T-helper 1 cell (primary cell): ENCODE measurements around the gene FRYL.
"Not testable (repeated sequence)": the region's sequence is repeated elsewhere in the genome, so short reads cannot be mapped to it uniquely, and the experiment has no call there.

Experiments
- DNase-seq, 5 donors: peaks; one replicate each; pipeline ENCODE4 v3.0.0-alpha.2; 2012 to 2020

The FRYL gene

DNA sequence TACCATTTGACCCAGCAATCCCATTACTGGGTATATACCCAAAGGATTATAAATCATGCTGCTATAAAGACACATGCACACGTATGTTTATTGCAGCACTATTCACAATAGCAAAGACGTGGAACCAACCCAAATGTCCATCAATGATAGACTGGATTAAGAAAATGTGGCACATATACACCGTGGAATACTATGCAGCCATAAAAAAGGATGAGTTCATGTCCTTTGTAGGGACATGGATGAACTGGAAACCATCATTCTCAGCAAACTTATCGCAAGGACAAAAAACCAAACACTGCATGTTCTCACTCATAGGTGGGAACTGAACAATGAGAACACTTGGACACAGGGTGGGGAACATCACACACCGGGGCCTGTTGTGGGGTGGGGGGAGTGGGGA is 34.9 kb downstream of the FRYL start:
- not testable (repeated sequence) for DNase-seq

- no peak for DNase-seq
Measured at GRCh38 chr4:48742412-48742811, 37.7 kb downstream of the FRYL start.

DNA sequence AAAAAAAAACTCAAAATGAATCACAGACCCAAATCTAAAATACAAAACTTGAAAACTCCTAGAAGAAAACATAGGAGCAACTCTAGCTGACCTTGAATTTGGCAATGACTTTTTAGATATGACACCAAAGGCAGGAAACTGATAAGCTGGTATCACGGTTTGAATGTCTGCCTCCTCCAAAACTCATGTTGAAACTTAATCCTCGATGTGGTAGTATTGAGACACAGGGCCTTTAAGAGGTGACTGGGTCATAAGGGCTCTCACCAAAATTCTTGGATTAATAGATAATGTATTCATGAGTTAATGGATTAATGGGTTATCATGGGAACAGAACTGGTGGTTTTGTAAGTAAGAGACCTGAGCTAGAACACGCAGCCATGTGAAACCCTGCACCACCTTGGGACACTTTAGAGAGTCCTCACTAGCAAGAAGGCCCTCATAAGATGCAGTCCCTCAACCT is 40.5 kb downstream of the FRYL start:
- DNase-seq, result peak in 1 of 5 donors; percentile 42

DNA sequence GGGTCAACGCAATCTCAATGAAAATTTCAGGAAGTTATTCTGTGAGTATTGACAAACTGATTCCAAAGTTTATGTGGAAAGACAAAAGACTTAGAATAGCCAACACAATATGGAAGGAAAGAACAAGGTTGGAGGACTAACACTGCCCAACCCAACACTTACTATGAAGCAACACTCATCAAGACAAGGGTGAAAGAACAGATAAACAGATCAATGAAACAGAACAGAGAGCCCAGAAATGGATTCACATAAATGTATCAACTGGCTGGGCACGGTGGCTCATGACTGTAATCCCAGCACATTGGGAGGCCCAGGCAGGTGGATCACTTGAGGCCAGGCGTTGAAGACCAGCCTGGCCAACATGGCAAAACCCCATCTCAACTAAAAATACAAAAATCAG is 41.2 kb downstream of the FRYL start:
- no peak for DNase-seq

DNA sequence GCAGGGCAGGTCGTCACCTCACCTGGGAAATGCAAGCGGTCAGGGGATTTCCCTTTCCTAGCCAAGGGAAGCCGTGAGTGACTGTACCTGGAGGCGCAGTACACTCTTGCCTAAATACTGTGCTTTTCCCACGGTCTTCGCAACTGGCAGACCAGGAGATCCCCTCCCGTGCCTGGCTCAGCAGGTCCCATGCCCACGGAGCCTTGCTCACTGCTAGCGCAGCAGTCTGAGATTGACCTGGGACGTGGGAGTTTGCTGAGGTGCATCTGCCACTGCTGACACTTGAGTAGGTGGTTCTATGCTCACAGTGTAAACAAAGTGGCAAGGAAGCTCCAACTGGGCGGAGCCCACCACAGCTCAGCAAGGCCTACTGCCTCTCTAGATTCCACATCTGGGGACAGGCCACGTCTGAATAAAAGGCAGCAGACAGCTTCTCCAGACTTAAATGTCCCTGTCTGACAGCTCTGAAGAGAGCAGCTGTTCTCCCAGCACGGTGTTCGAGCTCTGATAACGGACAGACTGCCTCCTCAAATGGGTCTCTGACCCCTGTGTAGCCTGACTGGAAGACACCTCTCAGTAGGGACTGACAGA is 51.1 kb downstream of the FRYL start:
- DNase-seq, result peak in 3 of 5 donors; percentile 6 to 11 (median 9)

DNA sequence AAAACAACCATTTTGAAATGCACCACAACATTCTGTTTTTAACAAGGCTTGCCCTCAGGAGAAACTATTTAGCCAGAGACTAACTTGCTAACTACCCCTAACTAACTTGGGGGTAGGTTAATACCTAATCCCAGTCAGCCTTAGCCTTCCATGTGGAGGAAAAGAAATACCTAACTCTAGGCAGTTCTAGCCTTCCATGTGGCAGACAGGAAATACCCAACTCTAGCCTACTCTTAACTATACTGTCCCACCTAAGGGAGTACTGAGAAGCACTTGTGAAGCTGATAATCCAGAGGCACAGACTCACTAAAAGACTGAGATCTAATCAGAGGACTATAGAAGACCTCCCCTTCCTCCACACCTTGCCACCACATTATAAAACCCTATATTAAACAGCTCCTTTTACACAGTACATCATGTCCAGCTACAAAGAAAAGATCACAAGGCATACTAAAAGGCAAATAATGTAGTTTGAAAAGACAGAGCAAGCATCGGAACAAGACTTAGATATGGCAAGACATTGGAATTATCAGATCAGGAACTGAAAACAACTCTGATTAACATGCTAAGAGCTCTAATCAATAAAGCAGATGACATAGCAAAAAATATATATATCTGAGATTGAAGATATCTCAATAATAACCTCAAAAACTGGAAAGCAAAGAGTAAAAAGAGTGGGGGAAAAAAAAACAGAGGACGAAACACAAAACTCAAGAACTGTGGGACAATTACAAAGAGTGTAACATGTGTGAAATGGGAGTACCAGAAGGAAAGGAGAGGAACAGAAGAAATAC is 52.2 kb downstream of the FRYL start:
- no peak for DNase-seq

GRCh38 chr4:48725414-48725813 is 54.7 kb downstream of the FRYL start:
- DNase-seq, result no peak

- DNase-seq, result no peak
Measured at GRCh38 chr4:48722509-48723446, 57.3 kb downstream of the FRYL start.

DNA sequence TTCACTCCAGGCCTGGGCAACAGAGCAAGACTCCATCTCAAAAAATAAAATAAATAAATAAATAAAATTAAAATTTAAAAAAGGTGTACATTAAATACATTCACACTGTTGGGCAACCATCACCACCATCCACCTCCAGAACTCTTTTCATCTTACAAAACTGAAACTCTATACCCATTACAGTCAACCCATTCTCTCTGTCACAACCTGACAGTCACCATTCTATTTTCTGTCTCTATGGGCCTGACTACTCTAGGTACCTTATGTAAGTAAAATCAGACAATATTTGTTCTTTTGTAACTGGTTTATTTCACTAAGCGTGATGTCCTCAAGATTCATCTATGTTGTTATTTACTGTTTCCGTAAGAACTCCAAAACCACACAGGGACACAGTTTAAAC is 59.6 kb downstream of the FRYL start:
- DNase-seq, result no peak

DNA sequence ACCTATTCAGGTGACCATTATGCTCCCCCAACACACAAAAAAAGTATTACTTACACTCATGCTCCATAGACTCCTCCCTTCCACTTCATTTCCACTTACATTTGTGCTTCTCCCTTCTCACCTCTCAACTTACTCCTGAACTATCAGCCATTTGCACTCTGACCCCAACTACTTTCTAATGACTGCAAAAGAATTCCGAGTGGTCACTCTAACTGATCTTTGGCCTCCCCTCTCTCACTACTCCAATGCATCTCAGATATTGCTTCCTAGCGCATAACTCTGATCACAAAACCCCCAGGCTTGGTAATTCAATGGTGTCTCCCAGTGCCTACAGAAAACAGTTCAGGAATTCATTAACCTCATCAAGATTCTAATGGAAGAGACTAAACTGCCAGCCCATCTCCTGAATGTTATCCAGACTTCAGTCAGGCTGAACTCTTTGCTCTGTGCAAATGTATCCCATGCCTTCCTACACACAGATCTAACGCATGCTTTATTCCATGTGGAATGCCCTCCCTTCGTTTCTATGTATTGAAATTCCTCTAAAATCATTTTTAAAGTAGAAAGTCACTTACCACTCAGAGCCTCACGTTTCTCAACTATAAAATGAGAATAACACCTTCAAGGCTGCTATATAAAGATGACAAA is 61.1 kb downstream of the FRYL start:
- DNase-seq, result no peak

DNA sequence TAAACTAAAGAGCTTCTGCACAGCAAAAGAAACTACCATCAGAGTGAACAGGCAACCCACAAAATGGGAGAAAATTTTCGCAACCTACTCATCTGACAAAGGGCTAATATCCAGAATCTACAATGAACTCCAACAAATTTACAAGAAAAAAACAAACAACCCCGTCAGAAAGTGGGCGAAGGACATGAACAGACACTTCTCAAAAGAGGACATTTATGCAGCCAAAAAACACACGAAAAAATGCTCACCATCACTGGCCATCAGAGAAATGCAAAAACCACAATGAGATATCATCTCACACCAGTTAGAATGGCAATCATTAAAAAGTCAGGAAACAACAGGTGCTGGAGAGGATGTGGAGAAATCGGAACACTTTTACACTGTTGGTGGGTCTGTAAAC is 63.8 kb downstream of the FRYL start:
- DNase-seq, result not testable (repeated sequence)

DNA sequence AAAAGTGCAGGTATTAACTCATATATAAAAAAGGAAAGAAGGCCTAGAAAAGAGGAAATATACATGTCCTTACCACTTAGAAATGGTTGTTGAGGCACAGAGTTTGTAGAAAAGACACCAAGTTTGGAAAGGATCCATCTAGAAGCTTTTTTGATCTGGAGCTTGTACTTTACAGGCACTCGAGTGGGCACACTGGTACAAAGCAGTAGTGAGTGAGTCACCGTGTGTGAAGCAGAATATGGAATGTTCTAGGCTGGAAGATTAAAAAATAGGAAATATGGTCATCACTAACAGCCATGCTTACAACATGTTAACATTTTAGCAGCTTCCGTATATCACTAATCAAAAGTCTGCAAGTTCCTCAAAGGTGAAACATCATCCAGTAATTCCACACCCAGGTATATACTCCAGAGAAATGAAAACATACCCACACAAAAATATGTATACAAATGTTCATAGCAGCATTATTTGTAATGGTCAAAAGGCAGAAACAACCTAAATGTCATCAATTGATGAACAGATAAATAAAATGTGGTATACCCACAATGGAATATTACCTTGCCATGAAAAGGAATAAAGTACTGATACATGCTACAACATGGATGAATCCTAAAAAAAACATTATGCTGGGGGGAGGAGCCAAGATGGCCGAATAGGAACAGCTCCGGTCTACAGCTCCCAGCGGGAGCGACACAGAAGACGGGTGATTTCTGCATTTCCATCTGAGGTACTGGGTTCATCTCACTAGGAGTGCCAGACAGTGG is 69.5 kb downstream of the FRYL start:
- DNase-seq, result no peak

- no peak for DNase-seq
Measured at GRCh38 chr4:48709901-48710300, 70.2 kb downstream of the FRYL start.

GRCh38 chr4:48708610-48709009 is 71.5 kb downstream of the FRYL start:
- no peak for DNase-seq

DNA sequence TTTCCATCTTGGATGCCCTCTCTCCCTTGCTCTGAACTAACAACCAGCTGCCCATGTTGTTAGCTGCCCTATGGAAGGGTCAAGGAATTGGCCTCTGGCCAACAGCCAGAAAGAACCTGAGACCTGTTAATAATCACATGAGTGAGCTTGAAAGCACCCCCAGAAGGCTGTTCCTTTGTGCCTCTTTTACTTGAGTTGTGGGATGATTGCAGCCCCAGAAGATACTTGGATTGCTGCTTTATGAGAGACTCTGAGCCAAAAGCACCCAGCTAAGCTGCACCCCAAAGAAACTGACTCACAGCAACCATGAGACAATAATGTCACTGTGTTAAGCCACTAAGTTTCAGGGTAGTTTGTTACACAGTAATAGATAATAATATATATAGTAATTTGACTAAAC is 73.3 kb downstream of the FRYL start:
- DNase-seq, result no peak

- DNase-seq, result no peak
Measured at GRCh38 chr4:48705609-48706008, 74.5 kb downstream of the FRYL start.

DNA sequence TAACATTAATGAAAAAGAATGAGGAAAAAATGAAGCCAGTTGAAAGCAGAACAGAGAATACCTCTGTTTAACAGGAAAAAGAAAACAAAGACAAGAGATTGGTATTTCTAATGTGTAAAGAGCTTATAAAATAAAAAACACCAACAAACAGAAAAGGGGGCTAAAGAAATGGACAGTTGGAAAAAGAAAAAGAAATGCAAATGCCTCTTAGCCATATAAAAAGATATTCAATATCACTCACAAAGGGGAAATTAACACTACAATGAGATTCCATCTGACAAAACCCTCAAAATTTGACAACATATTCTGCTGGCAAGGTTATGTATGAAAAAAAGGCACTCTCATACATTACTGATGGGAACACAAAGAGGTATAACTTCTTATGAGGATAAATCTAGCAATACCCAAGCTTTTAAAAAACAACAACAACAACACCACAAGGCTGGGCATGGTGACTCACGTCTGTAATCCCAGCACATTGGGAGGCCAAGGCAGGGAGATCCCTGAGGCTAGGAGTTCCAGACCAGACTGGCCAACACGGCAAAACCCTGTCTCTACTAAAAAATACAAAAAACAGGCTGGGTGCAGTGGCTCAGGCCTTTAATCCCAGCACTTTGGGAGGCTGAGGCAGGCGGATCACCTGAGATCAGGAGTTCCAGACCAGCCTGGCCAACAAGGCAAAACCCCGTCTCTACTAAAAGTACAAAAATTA is 75.8 kb downstream of the FRYL start:
- DNase-seq, result no peak

GRCh38 chr4:48699475-48699874 is 80.6 kb downstream of the FRYL start:
- DNase-seq, result no peak

DNA sequence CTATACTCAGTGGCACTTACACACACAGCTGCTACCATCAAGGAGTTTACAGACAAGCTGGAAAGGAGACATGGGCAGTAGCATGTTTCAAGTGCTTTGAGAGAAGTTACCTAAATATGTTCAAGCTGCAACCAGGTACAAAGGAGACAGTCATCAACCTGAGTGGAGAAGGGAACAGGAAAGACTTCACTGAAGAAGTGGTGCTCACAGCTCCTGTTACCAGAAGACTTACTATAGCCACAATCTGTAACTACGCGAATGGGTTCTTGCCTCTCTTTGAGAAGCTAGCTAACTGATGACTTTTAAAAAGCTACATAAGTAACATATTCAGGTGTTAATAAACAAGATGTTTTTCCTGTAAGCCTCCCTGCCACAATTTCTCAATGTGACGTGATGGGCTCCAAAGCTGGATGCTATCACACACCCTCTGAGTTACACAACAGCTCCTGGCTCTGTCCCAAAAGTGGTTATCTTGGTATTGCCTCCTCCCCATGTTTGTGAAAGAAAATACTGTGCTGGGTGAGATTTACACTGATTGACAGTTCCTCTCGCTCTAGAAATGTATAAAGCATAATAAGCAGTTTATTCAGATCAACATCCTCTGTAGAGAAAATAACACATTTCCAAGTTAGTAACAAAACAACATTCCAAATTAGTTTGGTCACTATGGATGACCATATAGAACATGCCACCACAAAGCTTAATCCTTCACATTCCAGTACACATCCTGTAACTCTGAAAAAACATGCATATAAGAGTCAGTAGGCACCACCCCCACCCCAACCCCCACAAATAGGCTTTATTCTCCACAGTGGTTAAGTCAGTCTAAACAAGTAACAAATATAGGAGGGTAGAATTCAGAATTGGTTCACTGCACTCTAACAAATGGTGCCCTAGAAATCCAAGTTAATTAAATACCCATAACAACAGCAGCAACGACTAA is 81.8 kb downstream of the FRYL start:
- no peak for DNase-seq

GRCh38 chr4:48697516-48697915 is 82.6 kb downstream of the FRYL start:
- DNase-seq, result not testable (repeated sequence)
